Tibial artery (tissue), 4 donors: ENCODE measurements around the gene LSP1.

ENCODE experiments used
- DNase-seq, 2 donors: peaks; one replicate each; pipeline ENCODE4 v3.0.0-alpha.2; 2019
- H3K27ac ChIP-seq, 2 donors: fragments of 200-600 bp; sonication (generic) in 1 of 2; 1 replicate in 1 of 2; 2 replicates in 1 of 2; pipeline ENCODE4 v1.5.1; 2018 to 2019; ENCODE audit warnings: mild to moderate bottlenecking in 1 of 2
- H3K27me3 ChIP-seq, 2 donors: fragments of 200-600 bp; sonication (generic) in 1 of 2; one replicate each; pipeline versions ENCODE4 v1.5.1 to v1.6.0; 2016 to 2019
- H3K36me3 ChIP-seq, 3 donors: fragments of 200-600 bp; sonication (generic) in 2 of 3; one replicate each; pipeline ENCODE4 v1.5.1; 2016 to 2019; ENCODE audit warnings: mild to moderate bottlenecking in 2 of 3
- H3K4me1 ChIP-seq, 4 donors: fragments of 200-600 bp; sonication (generic) in 2 of 4; 1 replicate in 3 of 4; 2 replicates in 1 of 4; pipeline ENCODE4 v1.5.1; 2016 to 2019
- H3K4me3 ChIP-seq, 2 donors: fragments of 200-600 bp; sonication (generic) in 1 of 2; 1 replicate in 1 of 2; 2 replicates in 1 of 2; pipeline ENCODE4 v1.5.1; 2018 to 2019; ENCODE audit warnings: mild to moderate bottlenecking in 2 of 2
- H3K9me3 ChIP-seq, 3 donors: fragments of 200-600 bp; sonication (generic) in 1 of 3; one replicate each; pipeline ENCODE4 v1.5.1; 2016 to 2019
- CTCF ChIP-seq, 2 experiments: fragments of 200-600 bp in 1 of 2; fragments of 450-650 bp in 1 of 2; IDR thresholded peaks; one replicate each; pipeline ENCODE4 v1.5.1; 2017 to 2019; ENCODE audit warnings: antibody characterized with exemption in 2 of 2, mild to moderate bottlenecking in 1 of 2, moderate library complexity in 1 of 2
- intact Hi-C: fragments of 100-400 bp; cut with DNase I; formaldehyde crosslinking; loops from one replicate; pipeline ENCODE4 v1.15.0; 2023; ENCODE audit warnings: low total_unique reads

Gene LSP1

GRCh38 chr11:1932681-1933080, 79.8 kb downstream of the LSP1 start:
- no peak for TF ChIP-seq CTCF (IDR thresholded peaks at IDR 0.05)
- H3K27me3 ChIP-seq, result peaks cover 0 to 6% of the 10 kb centered on the region in 2 donors
- intact Hi-C loops, result no loop called here
- peaks cover 0 to 12% (median 5%) of the 10 kb centered on the region in 4 donors for H3K4me1 ChIP-seq
- H3K27ac ChIP-seq, result no peak overlapping the region
- no peaks in the 10 kb centered on the region for H3K36me3 ChIP-seq
- no peaks in the 10 kb centered on the region for H3K9me3 ChIP-seq
- H3K4me3 ChIP-seq, result no peak overlapping the region
- DNase-seq, result no peak

GRCh38 chr11:1933416-1934334, 80.8 kb downstream of the LSP1 start:
- DNase-seq, result no peak
- peaks cover 0 to 12% (median 6%) of the 10 kb centered on the region in 4 donors for H3K4me1 ChIP-seq
- H3K27me3 ChIP-seq, result peaks cover 0 to 16% of the 10 kb centered on the region in 2 donors
- no peaks in the 10 kb centered on the region for H3K9me3 ChIP-seq
- no peaks in the 10 kb centered on the region for H3K36me3 ChIP-seq
- no peak overlapping the region for H3K27ac ChIP-seq
- no peak overlapping the region for H3K4me3 ChIP-seq
- intact Hi-C loops, result no loop called here
- TF ChIP-seq CTCF (IDR thresholded peaks at IDR 0.05), result no peak

GRCh38 chr11:1934335-1935155, 81.7 kb downstream of the LSP1 start:
- H3K4me3 ChIP-seq, result no peak overlapping the region
- H3K4me1 ChIP-seq, result peaks cover 0 to 18% (median 9%) of the 10 kb centered on the region in 4 donors
- intact Hi-C loops, result no loop called here
- peaks cover 0 to 21% of the 10 kb centered on the region in 2 donors for H3K27me3 ChIP-seq
- no peaks in the 10 kb centered on the region for H3K9me3 ChIP-seq
- H3K36me3 ChIP-seq, result no peaks in the 10 kb centered on the region
- no peak overlapping the region for H3K27ac ChIP-seq
- DNase-seq, result no peak
- no peak for TF ChIP-seq CTCF (IDR thresholded peaks at IDR 0.05)

- DNase-seq, result no peak
- TF ChIP-seq CTCF (IDR thresholded peaks at IDR 0.05), result no peak
- intact Hi-C loops, result no loop called here
- peaks cover 0 to 18% (median 8%) of the 10 kb centered on the region in 4 donors for H3K4me1 ChIP-seq
- no peaks in the 10 kb centered on the region for H3K36me3 ChIP-seq
- no peaks in the 10 kb centered on the region for H3K9me3 ChIP-seq
- H3K4me3 ChIP-seq, result no peak overlapping the region
- peaks cover 0 to 21% of the 10 kb centered on the region in 2 donors for H3K27me3 ChIP-seq
- no peak overlapping the region for H3K27ac ChIP-seq
These were observed 82.5 kb downstream of the LSP1 start for GRCh38 chr11:1935156-1936071.
